NCI-H2107 (cell line): ENCODE results near the gene FHOD3.
A peak's percentile ranks its signal among the peaks of the same experiment; 100 is the strongest.

Experiments used
- DNase-seq: peaks from one replicate; lab custom pipeline; 2025; lab: John Stamatoyannopoulos, UW

FHOD3 gene

DNA sequence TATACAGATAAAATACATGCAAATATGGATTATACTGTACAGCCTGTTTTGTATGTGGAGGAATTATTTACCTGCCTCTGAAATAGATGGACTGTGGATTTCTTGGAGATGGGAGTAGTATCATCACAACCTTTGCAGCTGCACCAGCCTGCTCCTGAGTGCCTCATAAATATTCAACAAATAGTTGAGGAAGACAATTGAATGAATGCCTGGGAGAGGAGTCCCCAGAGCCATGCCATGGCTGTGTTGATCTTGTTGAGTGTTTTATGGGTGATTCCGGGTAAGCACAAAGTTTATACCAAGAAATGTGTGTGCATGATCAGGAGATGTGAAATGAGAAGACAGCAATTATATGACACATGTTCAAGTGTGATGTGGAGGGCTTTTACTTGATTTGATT is 225.0 kb downstream of the FHOD3 start:
- no peak for DNase-seq

DNA sequence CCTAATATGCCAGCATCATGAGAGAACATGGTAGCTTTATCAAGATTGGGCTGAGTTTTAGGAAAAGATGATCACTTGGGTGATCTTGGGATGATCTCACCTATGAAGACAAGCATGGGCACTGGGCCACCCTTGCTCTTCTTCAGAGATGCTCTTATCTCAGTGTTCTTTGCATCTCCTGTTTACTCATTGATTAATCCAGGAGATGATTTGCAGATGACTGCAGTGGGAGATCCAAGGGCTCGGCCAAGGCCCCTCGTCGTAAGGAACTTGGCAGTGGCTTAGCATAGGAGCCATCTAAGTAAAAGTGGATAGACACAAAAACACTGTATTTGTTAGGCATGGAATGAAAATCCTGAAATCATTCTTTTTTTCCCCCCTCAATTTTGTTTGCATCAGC is 228.4 kb downstream of the FHOD3 start:
- no peak for DNase-seq

DNA sequence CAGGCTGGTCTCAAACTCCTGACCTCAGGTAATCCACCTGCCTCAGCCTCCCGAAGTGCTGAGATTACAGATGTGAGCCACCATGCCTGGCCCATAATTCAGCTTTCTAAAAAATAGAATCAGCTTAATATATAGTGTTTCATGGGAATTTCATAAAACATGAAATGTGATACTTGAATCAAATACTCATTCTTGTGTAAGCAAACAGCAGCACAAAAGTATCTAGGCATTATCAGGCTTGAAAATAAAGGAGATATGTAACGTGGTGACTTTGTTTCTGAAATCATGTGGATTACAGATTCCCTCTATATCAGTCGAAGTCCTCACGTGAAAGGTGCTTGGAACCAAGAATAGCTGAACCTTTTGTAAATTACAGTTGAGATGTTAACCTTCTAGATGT is 229.1 kb downstream of the FHOD3 start:
- no peak for DNase-seq

DNA sequence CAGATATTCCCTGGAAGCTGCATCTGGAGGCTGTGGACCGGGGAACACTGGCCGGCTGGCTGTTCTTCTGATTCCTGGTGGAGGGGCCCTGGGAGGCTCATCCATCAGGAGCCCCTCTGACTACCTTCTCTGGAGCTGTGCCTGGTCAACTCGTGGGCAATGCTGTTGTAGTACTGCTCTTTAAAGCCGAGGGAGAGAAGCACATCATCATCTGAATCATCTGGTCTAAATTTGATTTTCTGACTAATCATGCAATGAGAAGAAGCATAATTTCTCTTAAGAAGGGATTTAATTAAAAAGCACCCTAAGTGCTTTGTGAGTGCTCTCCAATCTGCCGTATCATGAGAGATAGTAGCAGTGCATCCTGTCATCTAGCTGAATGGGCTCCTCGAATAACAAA is 229.5 kb downstream of the FHOD3 start:
- no peak for DNase-seq

DNA sequence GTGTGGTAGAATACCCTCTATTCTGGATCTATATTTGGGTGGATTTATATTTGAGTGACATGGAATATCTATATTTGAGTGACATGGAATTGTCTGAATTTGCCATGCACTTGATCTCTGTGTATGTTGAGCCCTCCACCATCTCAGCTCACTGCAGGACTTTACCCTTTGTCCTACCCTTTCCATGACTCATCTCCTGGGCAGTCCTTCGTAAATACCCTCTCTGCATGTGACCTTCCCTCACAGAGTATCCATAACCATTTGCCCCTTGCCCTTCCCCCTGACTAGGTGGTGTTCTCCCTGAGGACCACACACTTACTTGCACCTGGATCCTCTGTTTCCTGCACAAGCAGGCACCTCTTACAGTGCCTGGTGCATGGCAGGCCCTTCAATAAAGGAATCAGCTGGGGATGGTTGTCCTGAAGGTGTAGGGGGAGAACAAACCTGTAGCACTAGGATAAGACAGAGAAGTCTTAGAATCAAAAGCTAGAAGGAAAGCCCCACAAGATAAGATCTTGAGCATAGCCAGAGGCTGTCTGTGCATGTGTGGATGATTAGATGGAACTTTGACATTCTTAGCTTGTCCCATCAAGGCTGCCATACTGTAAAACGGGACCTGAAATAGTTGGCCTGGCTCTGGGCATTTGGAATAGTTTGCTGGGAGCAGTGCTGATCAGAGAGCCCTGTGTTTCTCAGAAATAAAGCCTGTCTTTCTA is 230.4 kb downstream of the FHOD3 start:
- DNase-seq: no peak

DNA sequence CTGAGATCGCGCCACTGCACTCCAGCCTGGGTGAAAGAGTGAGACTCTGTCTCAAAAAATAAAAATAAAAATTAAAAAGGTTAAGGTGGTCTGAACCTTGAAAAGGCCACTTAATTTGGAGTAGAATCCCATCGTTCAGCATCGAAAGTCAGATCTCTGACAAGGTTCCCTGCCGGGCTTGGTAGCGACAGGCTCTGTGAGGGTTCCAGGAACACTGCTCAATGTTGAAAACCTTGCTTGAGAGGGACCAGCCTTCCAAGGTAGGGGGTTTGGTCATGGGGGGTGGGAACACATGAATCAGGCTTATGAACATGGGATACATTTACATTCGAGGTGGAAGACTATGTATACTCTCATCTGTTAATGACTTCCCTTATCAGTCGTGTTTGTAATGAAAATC is 232.2 kb downstream of the FHOD3 start:
- DNase-seq: no peak

DNA sequence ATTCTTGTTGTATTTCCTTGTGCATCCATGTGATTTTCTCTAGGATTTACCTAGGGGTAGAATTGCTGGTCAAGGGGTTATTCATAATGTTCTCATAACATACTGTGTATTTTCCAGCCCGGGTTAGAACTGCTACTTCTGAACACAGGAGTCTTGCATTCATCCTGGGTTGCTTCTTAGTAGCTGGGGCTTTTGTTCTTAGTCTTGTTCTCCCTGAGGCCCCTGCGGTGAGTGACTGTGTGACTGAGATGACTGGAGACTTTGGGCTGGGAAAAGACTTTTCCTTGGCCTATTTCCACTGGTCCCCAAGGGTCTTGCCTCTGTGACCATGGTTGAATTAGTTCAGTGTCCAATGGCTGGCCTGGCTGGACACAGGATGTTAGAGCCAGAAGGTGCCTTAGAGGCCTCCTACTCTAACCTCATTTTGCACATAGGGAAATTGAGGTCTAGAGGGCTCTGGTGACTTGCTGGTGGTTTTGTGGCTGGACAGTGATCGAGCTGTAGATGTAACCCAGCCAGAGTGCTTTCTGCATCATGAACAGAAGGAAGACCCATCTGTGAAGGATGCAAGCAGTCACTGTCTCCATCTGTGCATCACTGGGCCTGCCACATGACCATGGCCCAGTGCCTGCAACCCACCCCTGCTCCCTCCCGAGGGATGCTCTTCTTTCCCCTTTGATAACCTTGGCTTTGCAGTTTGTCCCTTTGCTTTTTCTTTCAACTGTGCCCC is 233.3 kb downstream of the FHOD3 start:
- no peak for DNase-seq

DNA sequence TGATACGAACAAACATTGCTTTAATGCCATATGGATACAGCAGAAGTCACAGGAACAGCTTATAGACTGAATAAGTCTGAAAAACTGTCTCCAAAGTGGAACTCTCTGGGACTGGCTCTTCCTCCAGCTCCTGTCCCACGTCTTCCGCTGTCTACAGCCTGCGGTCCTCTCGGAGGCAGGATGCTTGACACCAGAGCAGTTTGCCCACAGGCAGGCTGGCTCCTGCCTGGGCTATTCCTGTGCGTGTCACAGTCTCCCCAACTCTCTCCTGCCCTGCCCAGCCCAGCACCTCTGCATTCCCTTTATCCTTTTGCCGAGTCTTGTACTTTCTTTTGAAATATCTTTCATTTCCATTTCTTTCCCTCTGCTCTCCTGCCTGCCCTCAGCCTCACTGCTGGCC is 234.1 kb downstream of the FHOD3 start:
- no peak for DNase-seq

DNA sequence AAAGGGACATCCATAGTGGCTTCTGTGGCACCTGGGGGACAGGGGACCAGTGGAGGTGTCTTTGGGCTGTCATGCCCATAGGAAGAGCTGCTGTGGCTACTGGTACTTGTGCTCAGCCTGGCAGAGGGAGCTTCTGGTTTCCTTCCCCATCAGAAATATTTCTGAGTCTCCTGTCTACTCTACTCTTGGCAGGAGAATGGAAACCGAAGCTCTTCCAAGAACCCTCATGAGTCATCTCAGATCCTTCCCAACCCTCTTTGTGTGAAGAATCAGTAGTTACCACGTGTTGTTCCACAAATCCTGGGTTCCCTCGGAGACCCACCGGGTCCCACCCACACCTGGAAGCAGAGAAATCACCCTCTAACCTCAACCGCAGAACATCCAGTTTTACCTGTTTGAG is 234.9 kb downstream of the FHOD3 start:
- DNase-seq: no peak

DNA sequence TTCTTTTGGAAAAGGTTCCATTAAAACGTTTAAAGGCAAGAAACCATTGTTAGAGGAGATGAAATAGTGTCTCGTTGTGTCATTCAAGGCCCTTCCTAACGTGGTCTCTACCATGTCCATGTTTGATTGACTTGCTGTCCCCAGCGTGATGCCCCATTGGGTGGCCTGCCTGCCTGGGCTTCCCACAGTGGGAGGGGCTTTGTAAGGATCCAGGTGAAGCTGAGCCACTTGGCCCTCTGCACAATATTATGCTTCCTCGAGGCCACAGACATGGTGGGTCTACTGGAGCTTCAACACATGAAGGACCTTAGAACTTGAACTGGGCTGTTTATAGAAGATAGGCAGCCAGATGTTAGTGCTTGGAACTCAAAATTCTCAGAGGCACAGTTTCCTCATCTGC is 235.3 kb downstream of the FHOD3 start:
- no peak for DNase-seq

DNA sequence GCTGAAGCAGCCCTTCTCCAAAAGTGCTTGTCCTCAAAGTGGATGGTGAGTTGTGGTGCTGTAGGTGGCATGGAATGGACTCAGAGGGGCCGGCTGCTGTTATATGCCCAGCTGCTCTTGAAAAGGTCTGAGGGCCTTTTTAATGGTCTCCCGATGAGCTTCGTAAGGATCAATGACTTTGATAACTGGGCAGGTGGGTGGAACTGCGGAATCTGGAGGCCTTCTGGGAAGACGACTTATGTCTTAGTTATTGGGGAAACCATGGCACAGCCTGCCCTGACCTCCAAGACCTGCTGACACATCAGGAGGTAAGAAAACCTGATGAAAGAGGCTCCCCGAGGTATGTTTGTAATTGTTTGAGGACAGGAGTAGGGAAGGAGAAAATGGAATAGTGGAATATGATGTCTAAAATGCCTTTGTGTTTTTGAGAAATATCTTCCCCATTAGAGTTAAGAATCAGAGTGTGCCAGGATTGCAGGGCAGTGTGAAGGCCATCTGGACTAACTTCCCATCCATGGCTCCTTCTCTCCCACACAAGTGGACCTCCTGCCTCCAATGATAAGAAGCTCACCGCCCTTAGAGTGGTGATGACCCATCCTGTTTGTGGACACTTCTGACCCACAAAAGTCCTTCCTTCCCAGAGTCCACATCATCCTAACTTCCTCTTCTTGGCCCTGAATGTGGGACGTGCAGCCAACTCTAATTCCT is 236.1 kb downstream of the FHOD3 start:
- no peak for DNase-seq

DNA sequence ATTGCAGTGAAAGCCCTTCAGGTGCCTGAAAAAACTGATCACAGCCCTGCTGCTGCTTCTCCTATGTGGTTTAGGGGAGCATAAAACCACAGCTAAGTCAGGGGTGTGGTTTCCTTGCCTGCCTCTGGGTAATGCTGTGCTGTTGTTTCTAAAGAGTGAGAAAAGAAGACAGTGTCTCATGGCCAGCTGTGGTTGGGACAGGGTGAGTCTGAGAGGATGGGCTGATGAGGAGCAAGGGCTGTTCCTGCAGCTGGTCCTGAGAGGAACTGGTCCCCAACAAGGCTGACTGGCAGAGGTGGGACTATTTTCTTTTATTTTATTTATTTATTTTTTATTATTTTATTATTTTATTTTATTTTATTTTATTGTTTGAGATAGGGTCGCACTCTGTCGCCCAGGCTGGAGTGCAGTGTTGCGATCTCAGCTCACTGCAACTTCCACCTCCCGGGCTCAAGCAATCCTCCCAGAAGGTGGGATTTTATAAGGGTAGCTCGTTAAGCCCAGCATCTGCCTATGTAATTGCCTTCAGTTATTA is 236.7 kb downstream of the FHOD3 start:
- no peak for DNase-seq

DNA sequence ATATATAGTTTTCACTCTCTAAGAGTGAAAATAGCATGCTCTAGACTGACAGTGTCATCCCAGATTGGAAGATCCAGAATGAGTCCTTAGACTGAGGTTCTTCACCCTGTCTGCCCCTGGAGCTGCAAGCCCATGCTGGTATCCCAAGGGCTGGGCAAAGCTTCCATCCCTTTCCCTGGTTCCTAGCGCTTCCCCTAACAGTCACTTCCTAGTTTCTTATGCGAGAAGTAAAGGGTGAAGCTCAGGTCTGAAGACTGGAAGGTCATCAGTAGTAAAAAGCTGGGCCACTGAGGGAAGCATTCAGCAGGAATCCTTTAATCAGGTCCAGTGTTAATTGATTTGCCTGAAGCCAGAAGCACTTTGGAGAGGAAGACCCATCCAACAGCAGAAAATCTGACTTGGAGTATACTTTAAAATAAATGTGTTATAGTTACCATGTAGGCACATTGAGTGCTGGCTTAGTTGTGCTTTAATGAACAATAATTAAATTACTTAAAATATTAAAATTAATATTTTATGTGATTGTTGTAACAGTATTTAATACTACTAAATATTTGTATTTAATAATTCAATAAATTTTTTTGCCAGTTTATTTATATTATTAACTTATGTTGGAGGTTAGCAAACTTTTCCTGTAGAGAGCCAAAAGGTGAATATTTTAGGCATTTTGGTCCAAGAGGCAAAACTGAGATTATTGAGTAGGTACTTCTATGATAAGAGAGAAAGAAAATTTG is 237.9 kb downstream of the FHOD3 start:
- DNase-seq: no peak

DNA sequence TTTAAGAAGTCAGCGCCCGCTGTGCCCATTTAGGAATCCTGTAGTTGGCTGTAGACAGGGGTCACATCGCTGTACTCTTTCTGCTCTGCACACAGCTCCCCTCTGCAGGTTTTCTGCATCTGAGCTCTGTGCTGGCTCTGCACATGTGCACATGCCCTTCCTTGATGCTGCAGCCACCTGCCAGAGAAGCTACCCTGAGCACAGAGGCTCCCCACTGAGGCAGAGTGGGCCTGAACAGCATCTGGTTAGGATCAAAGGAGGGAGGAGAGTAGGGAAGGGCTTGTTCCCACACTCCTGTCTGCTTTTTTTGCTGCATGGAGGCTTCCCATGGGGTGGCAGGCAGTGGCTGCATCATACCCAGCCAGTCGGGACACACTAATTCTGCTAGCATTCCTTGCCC is 238.9 kb downstream of the FHOD3 start:
- DNase-seq: no peak

DNA sequence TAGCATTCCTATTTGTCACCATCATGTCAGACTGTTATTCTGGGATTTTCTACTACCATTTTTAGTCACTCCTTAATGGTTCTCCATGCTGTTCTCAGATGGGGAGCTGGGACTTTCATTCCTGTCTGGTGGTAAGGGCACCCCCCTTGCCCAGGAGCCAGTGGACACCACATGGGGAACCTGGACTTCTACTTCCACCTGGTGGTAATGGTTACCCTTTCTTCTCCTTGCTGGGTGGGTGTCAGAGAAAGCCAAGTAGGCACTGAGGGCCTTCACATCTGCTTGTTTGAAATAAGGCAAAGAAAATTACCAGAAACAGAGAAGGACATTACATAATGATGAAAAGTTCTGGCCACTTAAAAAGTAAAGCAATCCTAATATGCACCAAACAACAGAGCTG is 239.8 kb downstream of the FHOD3 start:
- DNase-seq: no peak

DNA sequence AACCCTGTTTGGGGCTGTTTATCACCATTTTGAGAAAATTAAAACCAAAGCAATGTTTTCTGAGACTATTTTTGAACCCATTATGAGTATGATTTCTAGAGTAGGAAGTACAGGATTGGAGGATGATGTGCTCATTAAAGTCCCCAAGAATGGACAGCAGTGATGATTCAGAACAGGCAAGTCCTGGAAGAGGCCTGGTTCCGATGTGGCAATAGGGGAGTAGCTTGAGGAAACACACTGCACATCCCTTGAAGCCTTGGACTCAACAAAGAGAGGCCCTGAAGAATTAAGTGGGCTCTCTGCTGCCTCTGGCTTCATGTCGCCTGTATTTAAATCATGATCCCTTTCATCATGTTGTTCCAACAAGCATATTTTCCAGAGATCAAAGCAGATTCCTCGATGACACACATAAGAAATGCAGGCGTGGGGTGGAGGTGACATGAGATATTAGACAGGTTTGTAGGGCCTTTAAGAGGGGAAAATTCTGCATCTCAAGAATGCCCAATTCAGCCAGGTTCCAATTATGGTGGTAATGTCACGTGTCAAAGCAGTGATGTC is 242.2 kb downstream of the FHOD3 start:
- DNase-seq: no peak

DNA sequence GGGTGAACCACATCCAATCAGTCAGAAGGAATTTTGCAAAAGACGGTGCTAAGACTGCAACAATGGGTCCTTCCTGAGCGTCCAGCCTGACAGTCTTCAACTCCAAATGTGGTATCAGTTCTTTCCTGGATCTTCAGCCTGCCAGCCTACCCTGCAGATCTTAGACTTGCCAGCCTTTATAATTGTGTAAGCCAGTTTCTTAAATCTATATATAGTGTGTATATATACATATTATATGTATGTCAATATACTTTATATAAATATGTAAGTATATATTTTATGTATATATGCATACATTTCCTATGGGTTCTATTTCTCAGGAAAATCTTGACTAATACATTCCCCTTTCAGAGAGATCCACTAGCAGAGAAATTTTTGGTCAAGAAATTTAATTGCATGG is 245.5 kb downstream of the FHOD3 start:
- no peak for DNase-seq

DNA sequence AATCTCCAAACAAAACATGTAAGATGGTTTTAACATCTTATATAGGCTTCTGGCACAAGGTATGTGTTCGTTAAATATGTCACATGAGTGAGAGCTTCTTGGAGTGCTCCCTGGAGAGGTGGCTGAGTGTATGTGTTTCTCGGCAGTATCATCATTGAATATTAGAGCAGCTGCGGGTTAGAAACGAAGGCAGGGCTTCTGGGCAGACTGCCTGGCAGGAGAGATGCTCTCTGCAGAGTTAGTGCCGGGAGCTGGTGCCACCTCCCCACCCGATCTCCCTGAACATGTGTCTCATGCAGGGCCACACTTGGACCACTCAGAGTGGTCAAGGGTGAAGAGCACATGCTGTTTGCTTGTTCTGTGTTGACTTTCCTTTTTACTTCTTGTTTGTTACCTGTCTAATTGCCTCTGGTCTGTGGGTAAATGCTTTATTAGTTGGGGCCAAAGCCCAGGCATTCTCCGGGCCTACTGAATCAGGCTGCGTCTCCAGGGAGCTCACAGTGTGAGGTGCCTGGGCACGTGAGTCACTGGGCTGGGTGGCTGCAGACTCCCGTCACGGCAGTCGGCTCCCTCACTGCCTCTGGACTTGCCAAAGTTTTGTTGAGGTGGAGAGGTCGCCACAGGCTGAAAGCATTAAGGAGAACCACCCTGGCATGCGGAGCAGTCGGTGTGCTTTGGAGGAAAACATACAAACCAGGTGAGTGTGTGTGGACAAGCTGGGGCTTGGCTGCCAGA is 246.6 kb downstream of the FHOD3 start:
- DNase-seq: peak; percentile 61

DNA sequence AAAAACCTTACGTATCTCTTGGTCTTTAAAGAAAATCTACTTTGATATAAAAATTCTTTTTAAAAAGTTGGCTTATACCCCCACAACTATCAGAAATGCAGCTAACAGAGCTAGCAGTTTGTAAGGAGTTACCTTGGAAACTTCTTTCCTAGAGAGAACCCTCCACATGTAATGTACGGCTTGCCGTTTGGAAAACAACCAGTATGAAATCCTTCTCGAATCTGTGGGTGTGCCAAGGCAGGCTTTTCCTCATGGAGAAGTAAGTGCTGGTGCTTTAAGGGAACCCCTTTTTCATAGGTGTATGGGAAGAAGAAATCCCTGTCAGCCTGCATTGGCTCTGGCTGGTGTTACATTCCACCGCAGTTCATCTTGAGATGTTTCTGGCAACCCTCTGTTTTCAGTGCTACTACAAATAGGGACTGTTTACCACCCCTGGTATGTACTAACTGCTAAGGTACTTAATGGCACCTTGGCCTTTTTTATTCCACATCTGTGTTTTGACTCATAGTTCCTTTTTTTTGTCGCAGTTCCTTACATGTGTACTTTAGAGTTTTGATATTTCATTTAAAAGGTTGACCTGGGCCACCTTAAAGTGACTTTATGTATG is 248.4 kb downstream of the FHOD3 start:
- no peak for DNase-seq

DNA sequence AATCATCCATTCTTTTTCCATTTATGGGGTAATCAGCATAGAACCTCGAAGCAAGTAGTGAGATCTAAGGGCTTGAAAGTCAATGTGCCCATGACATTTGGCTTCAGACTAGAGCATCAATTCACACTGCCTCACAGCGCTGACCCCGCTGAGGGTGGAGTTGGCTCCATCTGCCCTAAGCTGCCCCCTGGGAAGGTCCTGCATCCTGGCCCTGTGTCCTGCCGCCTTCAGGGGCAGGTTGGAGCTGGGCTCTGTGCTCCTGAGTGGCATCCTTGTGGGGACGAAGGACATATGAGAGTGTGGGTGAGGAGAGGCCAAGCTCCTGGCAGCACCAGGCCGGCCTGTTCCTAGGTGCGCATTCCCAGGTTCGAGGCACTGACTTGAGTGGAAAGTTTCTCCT is 249.4 kb downstream of the FHOD3 start:
- DNase-seq: no peak

DNA sequence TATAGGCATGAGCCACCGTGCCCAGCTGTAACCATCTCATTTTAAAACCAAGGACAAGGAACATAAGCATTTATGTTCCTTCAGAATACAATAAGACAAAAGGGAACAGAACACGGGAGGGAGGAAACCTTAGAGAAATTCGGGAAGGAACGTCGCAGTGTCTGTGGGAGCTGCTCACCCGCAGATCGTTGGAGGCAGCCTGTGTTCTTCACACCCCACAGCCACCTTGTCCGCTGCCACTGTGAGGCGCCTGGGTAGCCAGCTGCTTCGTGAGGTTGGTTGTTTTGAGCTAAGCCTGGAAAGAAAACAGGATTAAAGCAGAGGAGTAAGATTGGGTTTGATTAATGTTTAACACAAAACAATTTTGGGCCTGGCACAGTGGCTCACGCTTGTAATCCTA is 250.0 kb downstream of the FHOD3 start:
- no peak for DNase-seq
